ENCODE data around the gene PFKM.

Gene PFKM

GRCh38 chr12:48163150-48163747 lies 44.1 kb downstream of the PFKM start:
- H3K4me3 ChIP-seq (replicated peaks; ENCODE audit: low read depth, low read length): no peak overlapping the region
- TF ChIP-seq CTCF (IDR thresholded peaks at IDR 0.05; ENCODE audit: low read length, missing control alignments): no peak
- DNase-seq (ENCODE audit: low read depth): no peak

DNA sequence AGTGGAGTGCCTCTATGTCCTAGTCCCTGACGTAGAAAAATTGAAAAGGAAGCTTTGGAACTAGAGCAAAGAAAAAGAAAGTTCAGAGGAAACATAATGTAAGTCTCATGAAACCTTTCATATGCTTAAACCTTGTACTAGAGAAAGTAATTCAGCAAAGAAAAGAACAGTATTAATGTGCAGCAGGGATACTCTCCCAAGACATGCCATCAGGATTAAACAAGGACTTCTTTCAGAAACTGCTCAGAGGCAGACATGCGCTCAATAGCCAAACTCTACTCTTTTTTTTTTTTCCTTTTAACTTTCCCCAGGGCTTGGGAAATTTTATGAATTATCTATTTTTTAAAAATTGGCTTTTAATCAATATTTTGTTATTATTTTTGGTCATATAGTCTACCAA lies 45.3 kb downstream of the PFKM start:
- TF ChIP-seq CTCF (IDR thresholded peaks at IDR 0.05; ENCODE audit: low read length, missing control alignments): no peak
- H3K4me3 ChIP-seq (replicated peaks; ENCODE audit: low read depth, low read length): no peak overlapping the region
- DNase-seq (ENCODE audit: low read depth): no peak

DNA sequence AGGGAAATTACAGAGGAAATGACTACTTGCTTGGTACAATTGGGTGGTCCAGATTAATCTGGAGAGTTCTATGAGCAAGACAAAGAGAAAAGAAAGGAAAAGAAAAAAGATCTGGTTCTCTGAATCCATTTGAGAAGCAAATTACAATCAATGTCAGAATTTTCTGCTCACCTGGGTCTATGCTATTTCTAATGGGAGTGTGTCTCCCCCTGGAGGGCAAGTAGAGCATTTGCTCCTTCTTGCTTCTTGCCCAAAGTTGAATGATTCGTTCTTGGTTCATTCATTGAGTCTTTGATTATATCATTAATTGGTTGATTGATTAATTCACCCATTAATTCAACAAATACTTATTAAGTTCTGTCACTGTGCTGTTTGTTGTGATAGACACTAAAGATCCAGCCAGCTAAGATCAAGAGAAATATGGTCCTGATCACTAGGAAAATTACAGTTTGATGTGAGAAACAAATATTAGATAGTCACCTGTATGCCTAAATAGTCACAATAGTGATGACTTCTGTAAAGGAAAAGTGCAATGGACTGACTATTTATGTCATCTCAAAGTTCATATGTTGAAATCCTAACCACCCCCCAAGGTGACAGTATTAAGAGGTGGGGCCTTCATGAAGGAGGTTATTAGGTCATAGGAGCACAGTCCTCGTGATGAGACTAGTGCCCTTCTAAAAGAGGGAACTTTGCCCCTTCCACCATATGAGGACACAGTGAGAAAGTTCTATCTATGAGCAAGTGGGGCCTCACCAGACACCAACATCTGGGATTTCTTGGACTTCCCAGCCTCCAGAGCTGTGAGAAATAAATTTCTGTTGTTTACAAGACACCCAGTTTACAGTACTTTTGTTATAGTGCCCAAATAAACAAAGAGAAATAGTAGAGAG lies 46.2 kb downstream of the PFKM start:
- peak; percentile 99 for TF ChIP-seq CTCF (IDR thresholded peaks at IDR 0.05; ENCODE audit: low read length, missing control alignments)
- no peak overlapping the region for H3K4me3 ChIP-seq (replicated peaks; ENCODE audit: low read depth, low read length)
- peak; percentile 82 for DNase-seq (ENCODE audit: low read depth)

GRCh38 chr12:48169011-48169410 lies 49.8 kb downstream of the PFKM start:
- TF ChIP-seq CTCF (IDR thresholded peaks at IDR 0.05; ENCODE audit: low read length, missing control alignments): no peak
- H3K4me3 ChIP-seq (replicated peaks; ENCODE audit: low read depth, low read length): no peak overlapping the region
- DNase-seq (ENCODE audit: low read depth): no peak

DNA sequence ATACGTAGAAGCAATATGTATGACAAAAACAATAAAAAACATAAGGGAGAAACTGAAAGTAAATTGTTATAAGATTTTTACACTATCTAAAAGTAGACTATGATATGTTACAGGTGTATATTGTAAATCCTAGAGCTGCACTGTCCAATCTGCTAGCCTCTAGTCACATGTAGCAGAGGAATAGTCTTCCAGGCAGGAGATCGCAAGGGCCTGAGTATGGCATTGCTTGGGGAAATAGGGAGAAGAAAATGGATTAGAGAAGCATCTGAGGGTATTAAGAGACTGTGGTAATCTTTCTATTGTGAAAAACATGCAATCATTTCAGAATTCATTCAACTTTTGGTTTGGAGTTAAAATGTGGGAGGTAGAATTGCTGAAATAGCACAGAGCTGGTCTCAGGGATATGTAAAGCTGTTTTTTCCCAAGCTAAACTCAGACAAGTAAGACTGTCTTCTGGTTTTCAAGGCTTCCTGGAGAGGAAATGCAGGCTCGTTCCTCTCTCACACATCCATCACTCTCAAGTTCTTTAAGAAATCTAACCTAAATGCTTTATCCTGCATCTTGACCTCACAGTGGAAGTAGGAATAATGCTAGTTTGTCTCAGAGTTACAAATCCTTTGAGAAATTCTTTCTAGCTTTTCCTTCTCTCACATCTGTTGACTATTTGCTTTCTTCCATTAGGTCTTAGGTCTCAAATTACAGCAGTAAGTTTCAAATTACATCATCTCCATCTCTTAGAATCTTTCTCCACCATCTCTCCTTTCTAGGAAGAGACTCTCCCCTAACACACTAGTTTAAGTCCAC lies 56.7 kb downstream of the PFKM start:
- H3K4me3 ChIP-seq (replicated peaks; ENCODE audit: low read depth, low read length): no peak overlapping the region
- TF ChIP-seq CTCF (IDR thresholded peaks at IDR 0.05; ENCODE audit: low read length, missing control alignments): no peak
- DNase-seq (ENCODE audit: low read depth): no peak

DNA sequence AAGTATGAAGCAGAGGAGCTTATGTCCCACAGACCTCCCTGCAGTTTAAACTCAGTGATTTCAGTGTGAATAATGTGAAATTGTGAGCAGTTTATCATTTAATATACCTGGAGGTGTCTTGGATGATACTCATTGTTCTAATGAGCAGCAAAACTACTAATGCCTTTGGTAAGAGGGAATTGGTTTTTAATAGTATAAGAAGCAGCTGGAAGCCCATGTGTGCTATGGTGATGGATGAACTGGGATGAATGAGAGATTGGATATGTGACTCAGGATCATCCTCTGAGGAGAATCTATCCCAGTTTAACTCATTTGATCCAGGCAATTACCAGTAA lies 57.2 kb downstream of the PFKM start:
- no peak for TF ChIP-seq CTCF (IDR thresholded peaks at IDR 0.05; ENCODE audit: low read length, missing control alignments)

More for the DNA sequence above, 57.2 kb downstream of the PFKM start:
- DNase-seq (ENCODE audit: low read depth): no peak
- no peak overlapping the region for H3K4me3 ChIP-seq (replicated peaks; ENCODE audit: low read depth, low read length)
